GM19351 (cell line): ENCODE results near the gene C19orf33.
"Not testable (repeated sequence)": the region's sequence is repeated elsewhere in the genome, so short reads cannot be mapped to it uniquely, and the experiment has no call there.

Source experiments
- ATAC-seq: cut with Tn5 transposase; IDR thresholded peaks from one replicate; pipeline ENCODE4 v1.9.1; 2021; ENCODE audit warnings: mild to moderate bottlenecking, moderate library complexity; ENCODE audit not compliant: unreplicated experiment

Gene C19orf33

DNA sequence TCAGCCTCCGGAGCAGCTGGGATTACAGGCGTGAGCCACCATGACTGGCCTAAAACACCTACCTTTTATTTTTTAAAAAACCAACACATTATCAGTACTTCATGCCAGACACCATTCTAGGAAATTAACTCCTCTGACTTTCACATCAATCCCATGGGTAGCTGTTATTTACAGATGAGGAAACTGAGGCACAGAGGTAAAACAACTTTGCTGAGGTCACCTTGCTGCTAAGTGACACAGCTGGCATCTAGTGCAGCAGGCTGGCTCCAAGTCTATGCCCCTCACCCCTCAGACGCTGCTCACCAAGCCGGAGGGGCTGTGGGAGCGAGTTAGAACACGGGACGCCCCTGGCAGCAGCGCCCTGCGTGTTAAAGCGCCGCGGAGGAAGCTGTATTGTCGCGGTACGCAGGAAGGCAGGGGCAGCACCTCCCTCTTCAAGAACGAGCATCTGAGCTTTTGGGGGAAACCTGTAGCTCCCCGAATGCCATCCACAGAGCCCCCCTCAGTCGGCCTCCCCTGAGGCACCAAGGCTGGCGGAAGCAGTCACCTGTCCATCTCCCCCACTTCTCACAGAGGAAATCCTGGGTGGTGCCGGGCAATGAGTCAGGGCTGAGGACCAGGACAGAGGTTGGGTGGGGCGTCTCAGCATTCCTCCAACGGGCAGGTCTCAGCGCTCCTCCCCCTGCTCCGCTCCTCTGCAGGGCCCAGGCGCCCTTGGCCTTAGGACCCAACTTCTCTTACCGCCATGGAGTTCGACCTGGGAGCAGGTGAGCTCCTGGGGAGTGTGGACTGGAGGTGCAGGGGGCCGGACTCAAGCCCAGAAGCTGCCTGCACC, at the start of gene C19orf33:
Gene C19orf33 (plus strand): TSS at position 735 of the 835 bp plus-strand sequence. CDS start 11 bp downstream, at position 746.
- ATAC-seq, result no peak

- no peak for ATAC-seq
These were observed 48.6 kb upstream of the C19orf33 start for GRCh38 chr19:38255383-38256014.

GRCh38 chr19:38261942-38262341, 42.1 kb upstream of the C19orf33 start:
- ATAC-seq, result not testable (repeated sequence)

GRCh38 chr19:38262585-38263268, 41.3 kb upstream of the C19orf33 start:
- ATAC-seq, result no peak

DNA sequence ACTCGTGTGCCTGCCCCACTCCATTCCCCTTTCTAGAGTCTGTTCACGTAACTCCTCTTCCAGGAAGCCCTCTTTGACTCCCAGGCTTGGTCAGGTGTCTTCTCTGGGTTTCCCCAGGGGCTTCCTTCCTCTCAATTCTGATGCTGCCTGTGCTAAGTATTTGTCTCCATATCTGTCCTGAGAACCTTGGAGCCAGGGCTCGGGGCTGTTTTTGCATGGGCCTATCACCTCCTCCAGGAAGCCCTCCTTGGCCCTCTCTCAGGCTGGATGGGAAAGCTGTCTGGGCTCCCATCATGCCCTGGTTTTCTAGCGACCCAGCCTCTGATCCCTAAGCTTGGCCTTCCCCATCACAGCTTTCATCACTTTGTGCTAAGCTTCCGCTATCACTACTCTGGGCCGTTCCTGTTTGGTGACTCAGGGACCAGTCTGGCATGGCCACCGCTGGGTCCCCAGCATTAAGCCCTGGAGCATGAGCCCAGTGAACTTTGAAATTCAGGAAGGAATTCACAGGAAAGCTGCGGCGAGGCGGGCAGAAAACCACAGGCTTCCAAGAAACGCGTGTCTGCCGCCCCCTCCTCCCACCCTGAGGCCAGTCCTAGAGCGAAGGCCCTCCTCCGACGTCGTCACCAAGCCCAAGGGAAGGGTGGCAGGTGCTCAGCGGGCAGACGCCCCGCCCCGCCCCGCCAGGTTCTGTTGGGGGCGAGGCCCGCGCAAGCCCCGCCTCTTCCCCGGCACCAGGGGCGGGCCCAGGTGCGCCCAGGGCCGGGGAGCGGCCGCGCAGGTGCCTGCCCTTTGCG, 40.2 kb upstream of the C19orf33 start:
- ATAC-seq, result no peak

- ATAC-seq, result no peak
These were observed 39.4 kb upstream of the C19orf33 start, which contains the start of gene SPINT2 for GRCh38 chr19:38264486-38265212. TSS of gene SPINT2 (plus strand) at chr19:38264573. CDS start at chr19:38264893, 320 bp downstream.

GRCh38 chr19:38265213-38265861, 38.7 kb upstream of the C19orf33 start:
- no peak for ATAC-seq

GRCh38 chr19:38265921-38266429, 38.1 kb upstream of the C19orf33 start:
- ATAC-seq, result no peak

- ATAC-seq, result no peak
These were observed 37.0 kb upstream of the C19orf33 start for GRCh38 chr19:38266981-38267597.

- no peak for ATAC-seq
These were observed 36.1 kb upstream of the C19orf33 start for GRCh38 chr19:38267761-38268483.

- ATAC-seq, result no peak
These were observed 35.5 kb upstream of the C19orf33 start for GRCh38 chr19:38268539-38268938.

DNA sequence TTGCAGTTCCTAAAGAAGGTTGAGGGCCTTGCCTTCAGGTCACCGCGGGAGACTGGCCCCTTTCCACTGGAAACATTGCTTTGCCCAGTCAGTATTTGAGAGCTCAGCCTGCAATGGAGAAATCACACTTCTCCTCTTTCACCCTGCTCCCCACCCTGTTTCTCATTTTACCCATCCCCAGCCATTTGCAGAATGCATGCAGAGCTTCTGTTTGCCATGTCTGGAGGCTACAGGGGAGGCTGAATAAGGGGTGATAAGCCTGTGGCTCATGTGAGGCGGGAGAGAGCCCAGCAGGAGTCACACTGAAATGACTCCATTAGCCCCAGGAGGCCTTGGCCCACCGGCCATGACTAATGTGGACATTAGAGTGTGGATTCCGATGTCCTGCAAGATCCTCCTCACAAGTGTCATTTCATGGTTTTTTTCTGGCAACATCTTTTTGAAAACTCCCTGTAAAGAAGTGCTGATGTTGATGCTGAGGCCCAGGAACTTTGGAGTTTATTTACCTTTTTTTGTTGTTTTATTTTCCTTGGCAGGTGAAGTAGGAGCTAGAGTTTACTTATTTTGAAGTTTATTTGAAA, 33.4 kb upstream of the C19orf33 start:
- ATAC-seq, result no peak

GRCh38 chr19:38273499-38273898, 30.6 kb upstream of the C19orf33 start:
- ATAC-seq, result no peak

DNA sequence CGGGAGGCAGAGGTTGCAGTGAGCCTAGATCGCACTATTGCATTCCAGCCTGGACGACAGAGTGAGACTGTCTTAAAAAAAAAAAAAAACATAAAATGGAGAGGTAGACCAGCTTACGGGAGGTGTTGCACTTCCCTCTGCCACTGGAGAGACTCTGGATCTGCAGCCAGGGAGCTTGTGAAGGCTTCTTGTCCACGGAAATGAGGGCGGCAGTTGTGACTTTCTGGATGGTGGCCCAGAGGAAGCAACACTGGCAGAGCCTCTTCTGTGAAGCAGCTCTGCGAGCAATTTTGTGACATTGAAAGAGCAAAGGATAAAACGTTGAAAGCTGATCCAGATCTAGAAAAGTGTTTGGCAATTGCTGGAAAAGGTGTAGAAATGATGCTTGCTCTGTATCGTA, 29.3 kb upstream of the C19orf33 start:
- ATAC-seq, result no peak

DNA sequence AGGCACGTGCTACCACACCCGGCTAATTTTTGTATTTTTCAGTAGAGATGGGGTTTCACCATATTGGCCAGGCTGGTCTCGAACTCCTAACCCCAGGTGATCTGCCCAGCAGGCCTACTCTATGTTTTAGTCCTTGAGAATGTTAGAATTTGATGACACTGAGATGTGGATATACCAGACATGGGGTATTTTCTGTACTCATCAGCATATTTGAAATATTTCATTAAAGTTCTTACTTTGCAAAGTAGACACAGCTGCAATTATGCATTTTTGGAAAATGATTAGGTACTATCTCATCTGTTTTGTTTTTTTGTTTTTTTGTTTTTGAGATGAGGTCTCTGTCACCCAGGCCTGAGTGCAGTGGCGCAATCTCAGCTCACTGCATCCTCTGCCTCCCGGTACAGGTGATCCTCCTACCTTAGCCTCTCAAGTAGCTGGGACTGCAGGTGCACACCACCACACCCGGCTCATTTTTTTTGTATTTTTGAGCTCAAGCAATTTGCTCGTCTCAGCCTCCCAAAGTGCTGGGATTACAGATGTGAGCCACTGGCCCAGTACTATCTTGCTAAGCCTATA, 27.0 kb upstream of the C19orf33 start:
- ATAC-seq, result no peak

DNA sequence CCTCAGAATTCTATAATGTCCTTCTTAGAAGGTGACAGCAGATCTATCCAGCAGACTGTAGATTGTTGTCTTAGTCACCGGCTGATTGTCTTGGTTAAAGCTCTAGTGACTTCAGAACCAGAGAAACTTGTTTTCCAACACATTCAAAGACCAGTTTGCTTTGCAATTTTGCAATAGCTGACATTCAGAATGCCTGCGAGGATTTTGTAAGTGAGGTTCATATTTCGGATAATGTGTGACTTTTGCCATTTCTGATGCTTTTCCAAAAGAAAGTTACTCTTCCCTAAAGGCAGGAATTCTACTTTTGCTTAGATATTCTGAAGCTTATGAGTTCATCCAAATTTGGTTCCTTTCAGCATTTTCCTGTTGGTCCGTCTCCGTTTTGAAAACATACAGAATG, 26.5 kb upstream of the C19orf33 start:
- ATAC-seq, result no peak

- no peak for ATAC-seq
These were observed 25.9 kb upstream of the C19orf33 start for GRCh38 chr19:38277969-38278680.
